Testis (tissue), 2 donors: ENCODE measurements around the gene STXBP6.

Experiments
- POLR2A ChIP-seq: fragments of 450-650 bp; IDR thresholded peaks from one replicate; pipeline ENCODE4 v1.6.1; 2017; ENCODE audit warnings: antibody characterized with exemption, mild to moderate bottlenecking, moderate library complexity
- TF ChIP-seq, protein P1 (sequence below), 3 experiments: fragments of 450-650 bp in 2 of 3; fragments of 200-600 bp in 1 of 3; sonication (generic) in 1 of 3; IDR thresholded peaks; one replicate each; pipeline ENCODE4 v1.5.1; 2016 to 2019; ENCODE audit warnings: antibody characterized with exemption in 3 of 3, mild to moderate bottlenecking in 2 of 3, moderate library complexity in 1 of 3

DNA sequence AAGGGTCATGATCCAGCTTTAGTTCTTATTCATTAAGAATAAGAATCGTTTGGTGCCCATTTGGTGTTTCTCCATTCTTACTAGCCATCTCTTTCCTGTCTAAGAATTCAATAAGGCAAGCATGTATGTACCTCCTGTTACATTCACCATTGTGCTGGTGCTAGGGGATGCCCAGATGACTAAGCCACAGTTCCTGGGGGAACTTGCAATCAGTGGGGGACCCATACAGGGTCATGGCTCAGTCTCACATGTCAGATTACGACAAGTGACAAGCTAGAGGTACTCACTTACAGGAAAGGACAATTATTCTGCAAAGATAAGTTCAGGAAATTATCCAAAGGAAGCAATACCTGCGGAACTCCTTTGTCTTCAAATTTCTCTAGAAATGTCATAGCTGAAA lies 125.4 kb downstream of the STXBP6 start:
- TF ChIP-seq, protein P1, sequence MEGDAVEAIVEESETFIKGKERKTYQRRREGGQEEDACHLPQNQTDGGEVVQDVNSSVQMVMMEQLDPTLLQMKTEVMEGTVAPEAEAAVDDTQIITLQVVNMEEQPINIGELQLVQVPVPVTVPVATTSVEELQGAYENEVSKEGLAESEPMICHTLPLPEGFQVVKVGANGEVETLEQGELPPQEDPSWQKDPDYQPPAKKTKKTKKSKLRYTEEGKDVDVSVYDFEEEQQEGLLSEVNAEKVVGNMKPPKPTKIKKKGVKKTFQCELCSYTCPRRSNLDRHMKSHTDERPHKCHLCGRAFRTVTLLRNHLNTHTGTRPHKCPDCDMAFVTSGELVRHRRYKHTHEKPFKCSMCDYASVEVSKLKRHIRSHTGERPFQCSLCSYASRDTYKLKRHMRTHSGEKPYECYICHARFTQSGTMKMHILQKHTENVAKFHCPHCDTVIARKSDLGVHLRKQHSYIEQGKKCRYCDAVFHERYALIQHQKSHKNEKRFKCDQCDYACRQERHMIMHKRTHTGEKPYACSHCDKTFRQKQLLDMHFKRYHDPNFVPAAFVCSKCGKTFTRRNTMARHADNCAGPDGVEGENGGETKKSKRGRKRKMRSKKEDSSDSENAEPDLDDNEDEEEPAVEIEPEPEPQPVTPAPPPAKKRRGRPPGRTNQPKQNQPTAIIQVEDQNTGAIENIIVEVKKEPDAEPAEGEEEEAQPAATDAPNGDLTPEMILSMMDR (IDR thresholded peaks at IDR 0.05), result no peak
- TF ChIP-seq POLR2A, result no peak
